ENCODE data around the gene ZPBP. TPM values are rescaled to one million over a fixed set of nuclear protein-coding genes. Genes with fewer than 3 reads are reported as not detected.

Gene ZPBP
- total RNA-seq, 1 donor from 2014 or later = not detected

GRCh38 chr7:49986191-49986590 lies 106.9 kb downstream of the ZPBP start:
- intact Hi-C loops (cut with DNase I) = no loop called here
- no peak for DNase-seq (ENCODE audit: low spot score in 2 of 2)
- TF ChIP-seq, protein P1, sequence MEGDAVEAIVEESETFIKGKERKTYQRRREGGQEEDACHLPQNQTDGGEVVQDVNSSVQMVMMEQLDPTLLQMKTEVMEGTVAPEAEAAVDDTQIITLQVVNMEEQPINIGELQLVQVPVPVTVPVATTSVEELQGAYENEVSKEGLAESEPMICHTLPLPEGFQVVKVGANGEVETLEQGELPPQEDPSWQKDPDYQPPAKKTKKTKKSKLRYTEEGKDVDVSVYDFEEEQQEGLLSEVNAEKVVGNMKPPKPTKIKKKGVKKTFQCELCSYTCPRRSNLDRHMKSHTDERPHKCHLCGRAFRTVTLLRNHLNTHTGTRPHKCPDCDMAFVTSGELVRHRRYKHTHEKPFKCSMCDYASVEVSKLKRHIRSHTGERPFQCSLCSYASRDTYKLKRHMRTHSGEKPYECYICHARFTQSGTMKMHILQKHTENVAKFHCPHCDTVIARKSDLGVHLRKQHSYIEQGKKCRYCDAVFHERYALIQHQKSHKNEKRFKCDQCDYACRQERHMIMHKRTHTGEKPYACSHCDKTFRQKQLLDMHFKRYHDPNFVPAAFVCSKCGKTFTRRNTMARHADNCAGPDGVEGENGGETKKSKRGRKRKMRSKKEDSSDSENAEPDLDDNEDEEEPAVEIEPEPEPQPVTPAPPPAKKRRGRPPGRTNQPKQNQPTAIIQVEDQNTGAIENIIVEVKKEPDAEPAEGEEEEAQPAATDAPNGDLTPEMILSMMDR (IDR thresholded peaks at IDR 0.05) = no peak
- no peak overlapping the region for H3K4me3 ChIP-seq
- H3K27me3 ChIP-seq = no peaks in the 10 kb centered on the region
- H3K9me3 ChIP-seq = no peaks in the 10 kb centered on the region
- H3K36me3 ChIP-seq = no peaks in the 10 kb centered on the region
- H3K4me1 ChIP-seq = no peaks in the 10 kb centered on the region
- H3K27ac ChIP-seq = no peak overlapping the region

DNA sequence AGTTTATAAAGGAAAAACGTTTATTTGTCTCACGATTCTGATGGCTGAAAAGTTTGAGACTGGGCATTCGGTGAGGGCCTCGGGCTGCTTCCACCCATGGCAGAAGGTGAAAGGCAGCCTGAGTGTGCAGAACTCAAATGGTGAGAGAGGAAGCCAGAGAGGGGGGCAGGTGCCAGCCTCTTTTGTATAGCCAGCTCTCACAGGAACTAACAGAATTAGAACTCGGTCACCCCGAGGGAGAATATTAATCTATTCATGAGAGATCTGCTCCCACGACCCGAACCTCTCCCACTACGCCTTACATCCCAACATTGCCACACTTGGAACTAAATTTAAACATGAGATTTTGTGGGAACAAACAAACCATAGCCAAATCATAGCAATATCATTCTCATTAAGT lies 112.6 kb downstream of the ZPBP start:
- Histone ChIP-seq H3K4me3 (no peak overlapping the region), H3K27me3 (no peaks in the 10 kb centered on the region), H3K27ac (no peak overlapping the region), H3K36me3 (no peaks in the 10 kb centered on the region), H3K9me3 (no peaks in the 10 kb centered on the region), H3K4me1 (no peaks in the 10 kb centered on the region)
- intact Hi-C loops (cut with DNase I) = no loop called here
- TF ChIP-seq, protein P1 (IDR thresholded peaks at IDR 0.05) = no peak
- DNase-seq (ENCODE audit: low spot score in 2 of 2) = no peak

GRCh38 chr7:49976238-49976637 lies 116.8 kb downstream of the ZPBP start:
- H3K9me3 ChIP-seq = no peaks in the 10 kb centered on the region
- TF ChIP-seq, protein P1 (IDR thresholded peaks at IDR 0.05) = no peak
- H3K4me3 ChIP-seq = no peak overlapping the region
- no peak overlapping the region for H3K27ac ChIP-seq
- intact Hi-C loops (cut with DNase I) = no loop called here
- no peaks in the 10 kb centered on the region for H3K4me1 ChIP-seq
- no peaks in the 10 kb centered on the region for H3K27me3 ChIP-seq
- no peak for DNase-seq (ENCODE audit: low spot score in 2 of 2)
- no peaks in the 10 kb centered on the region for H3K36me3 ChIP-seq

GRCh38 chr7:49974035-49974434 lies 119.0 kb downstream of the ZPBP start:
- intact Hi-C loops (cut with DNase I) = no loop called here
- H3K9me3 ChIP-seq = no peaks in the 10 kb centered on the region
- H3K4me3 ChIP-seq = no peak overlapping the region
- no peaks in the 10 kb centered on the region for H3K4me1 ChIP-seq
- no peak for DNase-seq (ENCODE audit: low spot score in 2 of 2)
- TF ChIP-seq, protein P1 (IDR thresholded peaks at IDR 0.05) = no peak
- no peaks in the 10 kb centered on the region for H3K36me3 ChIP-seq
- H3K27me3 ChIP-seq = no peaks in the 10 kb centered on the region
- no peak overlapping the region for H3K27ac ChIP-seq

DNA sequence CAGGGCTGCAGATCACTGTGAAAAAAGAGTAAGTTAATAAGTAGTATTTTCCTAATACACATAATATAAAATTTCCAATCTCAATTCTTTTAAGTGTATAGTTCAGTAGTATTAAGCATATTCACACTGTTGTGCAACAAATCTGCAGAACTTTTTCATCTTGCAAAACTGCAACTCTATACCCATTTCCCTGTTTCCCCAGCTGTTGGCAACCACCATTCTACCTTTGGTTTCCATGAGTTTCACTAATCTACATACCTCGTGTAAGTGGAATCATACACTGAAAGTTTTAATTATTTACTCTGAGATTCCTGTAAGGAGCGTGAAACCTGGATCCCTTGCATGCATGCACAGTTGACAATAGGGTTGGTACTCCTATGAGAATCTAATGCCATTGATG lies 155.4 kb downstream of the ZPBP start:
- no peaks in the 10 kb centered on the region for H3K27me3 ChIP-seq

More for the DNA sequence above, 155.4 kb downstream of the ZPBP start:
- H3K4me3 ChIP-seq = no peak overlapping the region
- TF ChIP-seq, protein P1 (IDR thresholded peaks at IDR 0.05) = no peak
- DNase-seq (ENCODE audit: low spot score in 2 of 2) = no peak
- H3K4me1 ChIP-seq = no peaks in the 10 kb centered on the region
- no peaks in the 10 kb centered on the region for H3K9me3 ChIP-seq
- H3K27ac ChIP-seq = no peak overlapping the region
- intact Hi-C loops (cut with DNase I) = no loop called here
- no peaks in the 10 kb centered on the region for H3K36me3 ChIP-seq

Measured in ascending aorta (tissue), 2 donors.